K562 (cell line): ENCODE results near the gene ZFTA. TPM values are rescaled to one million over a fixed set of nuclear protein-coding genes. Genes with fewer than 3 reads are reported as not detected.
A peak's percentile ranks its signal among the peaks of the same experiment; 100 is the strongest.

ENCODE experiments used
- ATAC-seq: fragments of 200-7000 bp; cut with Tn5 transposase; 3 replicates; pipeline ENCODE4 v1.9.1; 2020; ENCODE audit warnings: moderate library complexity
- BruUV-seq: library from RNA; stranded (reverse); fragments of 400-500 nt; replicated peaks from 2 replicates; lab custom pipeline; 2021; lab: Mats Ljungman, UMichigan
- CTCF ChIA-PET: fragments of 300-600 bp; formaldehyde crosslinking; extraction: SDS; loops from one replicate; lab custom pipeline; 2021; ENCODE audit warnings: low intra/inter-chr PET ratio; lab: Yijun Ruan, JAX
- POLR2A ChIA-PET: fragments of 300-600, 350-650 bp; sonication (Branson Sonifier 250); formaldehyde crosslinking; extraction: SDS; loops from one replicate; lab custom pipeline; 2021; ENCODE audit warnings: antibody characterized with exemption, inconsistent platforms; lab: Yijun Ruan, JAX
- DNase-seq, 4 experiments: peaks; one replicate each; pipeline versions ENCODE4 v3.0.0 to v3.0.0-alpha.2; 2011 to 2018; ENCODE audit warnings: low spot score in 3 of 4, mixed read lengths in 3 of 4; ENCODE audit errors: extremely low read depth in 1 of 4
- FAIRE-seq: peaks from 2 replicates; lab custom pipeline; 2011; peaks lifted over from hg19 to GRCh38; lab: Jason Lieb, UNC
- H2AFZ ChIP-seq: 2 replicates; pipeline ENCODE4 v1.6.0; 2011; ENCODE audit warnings: low read depth, low read length, control low read depth, inconsistent platforms
- H3K27ac ChIP-seq: fragments of 200-600 bp; 3 replicates; pipeline ENCODE4 v1.8.0; 2011; ENCODE audit warnings: low read depth, mild to moderate bottlenecking, control low read depth, inconsistent platforms, low read length, moderate library complexity, mixed read lengths; ENCODE audit errors: extremely low read depth
- H3K27me3 ChIP-seq, 2 experiments: fragments of 300-600 bp in 1 of 2; 2 replicates in 1 of 2; 3 replicates in 1 of 2; pipeline versions ENCODE4 v1.6.0 to v1.8.0; 2011; ENCODE audit warnings: inconsistent platforms in 2 of 2, low read length in 2 of 2, mild to moderate bottlenecking in 1 of 2, mixed read lengths in 1 of 2, moderate library complexity in 1 of 2; ENCODE audit not compliant: control insufficient read depth in 2 of 2, insufficient read depth in 2 of 2
- H3K36me3 ChIP-seq: fragments of 300-600 bp; 3 replicates; pipeline ENCODE4 v1.8.0; 2011; ENCODE audit warnings: mild to moderate bottlenecking, low read length, inconsistent platforms; ENCODE audit not compliant: control insufficient read depth, insufficient read depth
- H3K4me1 ChIP-seq, 2 experiments: fragments of 200-600 bp in 1 of 2; replicated peaks in 1 of 2; 2 replicates in 1 of 2; 3 replicates in 1 of 2; pipeline versions ENCODE4 v1.5.1 to v1.8.0; 2011; ENCODE audit warnings: inconsistent platforms in 2 of 2, low read length in 2 of 2, mild to moderate bottlenecking in 1 of 2, mixed read lengths in 1 of 2, moderate library complexity in 1 of 2; ENCODE audit not compliant: control insufficient read depth in 2 of 2, insufficient read depth in 2 of 2
- H3K4me2 ChIP-seq: 2 replicates; pipeline ENCODE4 v1.6.1; 2011; ENCODE audit warnings: low read length, control low read depth, inconsistent platforms, mixed read lengths; ENCODE audit not compliant: insufficient read depth
- H3K4me3 ChIP-seq: fragments of 200-600 bp; sonication (generic), shearing (Covaris generic); 2 replicates; pipeline ENCODE4 v1.5.1; 2016; ENCODE audit warnings: control low read depth, inconsistent platforms
- H3K79me2 ChIP-seq: fragments of 200-600 bp; 3 replicates; pipeline ENCODE4 v1.8.0; 2011; ENCODE audit warnings: low read length, inconsistent platforms; ENCODE audit not compliant: control insufficient read depth, insufficient read depth
- H3K9ac ChIP-seq, 2 experiments: 2 replicates each; pipeline versions ENCODE4 v1.6.0 to v1.6.1; 2011; ENCODE audit warnings: low read depth in 2 of 2, low read length in 2 of 2, control low read depth in 1 of 2, inconsistent platforms in 1 of 2, mild to moderate bottlenecking in 1 of 2, mixed read lengths in 1 of 2; ENCODE audit not compliant: insufficient read depth in 1 of 2
- H3K9me1 ChIP-seq: one replicate; pipeline ENCODE4 v1.6.0; 2011; ENCODE audit warnings: inconsistent platforms, mild to moderate bottlenecking, low read length, moderate library complexity; ENCODE audit not compliant: control insufficient read depth, insufficient read depth
- H3K9me3 ChIP-seq: replicated peaks from 2 replicates; pipeline ENCODE4 v1.5.1; 2011; ENCODE audit warnings: low read depth, low read length, inconsistent platforms; ENCODE audit not compliant: control insufficient read depth, insufficient read depth
- H4K20me1 ChIP-seq: replicated peaks from 2 replicates; pipeline ENCODE4 v1.6.1; 2011; ENCODE audit warnings: low read length, inconsistent platforms, mixed read lengths; ENCODE audit not compliant: control insufficient read depth, insufficient read depth
- ATF7 ChIP-seq: fragments of 450-650 bp; IDR thresholded peaks from 2 replicates; pipeline ENCODE4 v1.7.1; 2014; ENCODE audit warnings: mild to moderate bottlenecking, moderate library complexity
- MXI1 ChIP-seq: IDR thresholded peaks from 2 replicates; pipeline ENCODE4 v1.6.1; 2011; ENCODE audit warnings: low read depth, mild to moderate bottlenecking, improper control_type of control experiment, low read length
- STAT5B ChIP-seq: fragments of 250-450 bp; sonication (Bioruptor Pico); IDR thresholded peaks from 2 replicates; pipeline ENCODE4 v1.8.0; 2021; ENCODE audit warnings: mild to moderate bottlenecking, inconsistent platforms
- TEAD4 ChIP-seq, 2 experiments: sonication (generic) in 1 of 2; formaldehyde crosslinking in 1 of 2; IDR thresholded peaks; 2 replicates each; pipeline versions ENCODE4 v1.6.1 to v1.8.0; 2012 to 2022; ENCODE audit warnings: borderline replicate concordance in 1 of 2, inconsistent platforms in 1 of 2, low read length in 1 of 2, mild to moderate bottlenecking in 1 of 2, missing genetic modification reagents in 1 of 2
- ZBTB11 ChIP-seq, 3 experiments: fragments of 200-800 bp in 1 of 3; fragments of 250-450 bp in 1 of 3; fragments of 450-650 bp in 1 of 3; sonication (Bioruptor Pico) in 1 of 3; sonication (Bioruptor generic) in 1 of 3; formaldehyde crosslinking in 1 of 3; IDR thresholded peaks; 2 replicates each; pipeline versions ENCODE4 v1.6.1 to v1.8.0; 2016 to 2022; ENCODE audit warnings: mild to moderate bottlenecking in 2 of 3, missing genetic modification characterization in 2 of 3, missing compliant biosample characterization in 1 of 3, moderate library complexity in 1 of 3
- ZNF121 ChIP-seq: sonication (generic); formaldehyde crosslinking; conservative IDR thresholded peaks from 2 replicates; pipeline ENCODE4 v1.8.0; 2022; ENCODE audit warnings: missing genetic modification reagents
- WGBS: fragments of 100-300 bp; shearing (Covaris generic); methylation state at CpG from one replicate; pipeline ENCODE4 v1.1.6; 2016; ENCODE audit warnings: low coverage, mixed read lengths; ENCODE audit not compliant: insufficient coverage; ENCODE audit errors: missing lambda C conversion rate; 5-methylcytosine and 5-hydroxymethylcytosine counted together
- in situ Hi-C: fragments of 300-500 bp; cut with MboI; formaldehyde crosslinking; loops from 4 replicates; pipeline ENCODE4 v1.15.0; 2018; ENCODE audit warnings: inconsistent platforms, mixed read lengths
- intact Hi-C: fragments of 100-400 bp; cut with micrococcal nuclease; formaldehyde crosslinking; loops from 2 replicates; pipeline ENCODE4 v1.14.2; 2022
- polyA plus RNA-seq, 8 experiments: library from polyadenylated mRNA; depleted of rRNA in 4 of 8; stranded (reverse) in 5 of 8; unstranded in 3 of 8; fragments of >200 nt; fragmentation: Nextera tagmentation in 2 of 8; fragmentation: Illumina TruSeq in 1 of 8; extraction: Ambion mirVana in 2 of 8; extraction: Trizol in 1 of 8; gene quantifications; 2 replicates each; pipeline versions ENCODE4 v1.2.1 to v1.2.3, GENCODE V29; 2011 to 2014; ENCODE audit warnings: inconsistent platforms in 1 of 8, missing spikeins in 1 of 8
- total RNA-seq, 7 experiments: library from RNA; depleted of rRNA in 6 of 7; stranded (reverse); fragments of >200 nt in 6 of 7; fragmentation: Illumina TruSeq in 2 of 7; extraction: Trizol in 2 of 7; gene quantifications; 2 replicates each; pipeline versions ENCODE4 v1.2.1 to v1.2.3, GENCODE V29; 2011 to 2021; ENCODE audit warnings: low replicate concordance in 1 of 7

Gene ZFTA
- total and polyA plus RNA-seq, 9 of the 15 experiments (the other 6 are each of a cell fraction or from before 2014, with no cell fraction given) = 0.45 to 12.3 (median 2.9) TPM

- WGBS = 96% methylated on average over 3 of the region's 3 CpGs
- BruUV-seq = no TSS peak
- no peak for DNase-seq
- H3K9me1 ChIP-seq = peaks cover 2% of the 10 kb centered on the region
- intact Hi-C loops = no loop called here
- H3K79me2 ChIP-seq = peaks cover 40% of the 10 kb centered on the region
- peaks cover 64% of the 10 kb centered on the region for H3K36me3 ChIP-seq
- H3K27ac ChIP-seq = no peak overlapping the region
- H3K9ac ChIP-seq = no peak overlapping the region
- no peak overlapping the region for H3K4me2 ChIP-seq
- ChIA-PET CTCF (no interaction called here), POLR2A (interaction anchor here (0.9 to 1.4 kb wide), 4 partner anchors 9 to 55 kb away, joined by 3 to 7 read pairs (median 4); partner anchors contain the start of gene MARK2)
- no peak for TF ChIP-seq STAT5B (CRISPR knock-in tag)
- TF ChIP-seq ZNF121 (CRISPR knock-in tag) = peak; percentile 84
- H3K4me3 ChIP-seq = no peak overlapping the region
- peaks cover 22 to 26% of the 10 kb centered on the region in 2 experiments for H3K4me1 ChIP-seq
- H3K27me3 ChIP-seq = no peaks in the 10 kb centered on the region
- peaks cover 13% of the 10 kb centered on the region; the same call in 1 of the 2 replicates for H4K20me1 ChIP-seq
- FAIRE-seq = no peak
- no peak for ATAC-seq
- no peaks in the 10 kb centered on the region for H3K9me3 ChIP-seq
- in situ Hi-C loops = no loop called here
- H2AFZ ChIP-seq = no peak overlapping the region
Observed at GRCh38 chr11:63816732-63817131, 48.2 kb upstream of the ZFTA start.

GRCh38 chr11:63816166-63816565, 47.6 kb upstream of the ZFTA start:
- H3K4me1 ChIP-seq = peaks cover 22 to 29% of the 10 kb centered on the region in 2 experiments
- no TSS peak for BruUV-seq
- CTCF ChIA-PET = no interaction called here
- H3K9ac ChIP-seq = no peak overlapping the region
- H3K36me3 ChIP-seq = peaks cover 58% of the 10 kb centered on the region
- no peak overlapping the region for H3K27ac ChIP-seq
- FAIRE-seq (no peak), DNase-seq (no peak), ATAC-seq (no peak)
- H3K4me2 ChIP-seq = no peak overlapping the region
- intact Hi-C loops (no loop called here), in situ Hi-C loops (no loop called here)
- peaks cover 40% of the 10 kb centered on the region for H3K79me2 ChIP-seq
- H3K27me3 ChIP-seq = no peaks in the 10 kb centered on the region
- H3K4me3 ChIP-seq = no peak overlapping the region
- POLR2A ChIA-PET = interaction anchor here (1.2 to 1.4 kb wide), 2 partner anchors 13 to 56 kb away, joined by 3 to 7 read pairs; no protein-coding TSS in a partner anchor
- H4K20me1 ChIP-seq = peaks cover 13% of the 10 kb centered on the region; the same call in 1 of the 2 replicates
- H3K9me1 ChIP-seq = peaks cover 2% of the 10 kb centered on the region
- no peak overlapping the region for H2AFZ ChIP-seq
- 86% methylated on average over 6 of the region's 6 CpGs for WGBS
- H3K9me3 ChIP-seq = no peaks in the 10 kb centered on the region
- TF ChIP-seq MXI1 = no peak
- TF ChIP-seq ZBTB11 (CRISPR knock-in tag; IDR thresholded peaks at IDR 0.05) = no peak
- TF ChIP-seq ATF7 = no peak
- TF ChIP-seq TEAD4 (IDR thresholded peaks at IDR 0.05; ENCODE audit: low read length) = no peak
- TF ChIP-seq TEAD4 (CRISPR knock-in tag; IDR thresholded peaks at IDR 0.05; ENCODE audit: borderline replicate concordance) = no peak
